Psoas muscle (tissue), 8 donors: ENCODE measurements around the gene ITPK1. TPM values are rescaled to one million over a fixed set of nuclear protein-coding genes. Genes with fewer than 3 reads are reported as not detected.
A peak's percentile ranks its signal among the peaks of the same experiment; 100 is the strongest.

Experiments used
- ATAC-seq, 4 donors: fragments of 200-7000 bp; cut with Tn5 transposase; one replicate each; pipeline ENCODE4 v1.9.1; 2020; ENCODE audit warnings: moderate library complexity in 3 of 4, mild to moderate bottlenecking in 2 of 4
- DNase-seq, 2 donors: peaks; one replicate each; pipeline ENCODE4 v3.0.0-alpha.2; 2020
- H3K27ac ChIP-seq: fragments of 200-600 bp; one replicate; pipeline ENCODE4 v1.8.0; 2022
- H3K27me3 ChIP-seq, 3 donors: fragments of 200-600 bp in 1 of 3; one replicate each; pipeline versions ENCODE4 v1.6.1 to v1.8.0; 2013 to 2022; ENCODE audit warnings: low read length in 2 of 3, mild to moderate bottlenecking in 2 of 3, moderate library complexity in 1 of 3; ENCODE audit not compliant: insufficient read depth in 3 of 3
- H3K36me3 ChIP-seq, 2 donors: fragments of 200-600 bp in 1 of 2; one replicate each; pipeline versions ENCODE4 v1.6.1 to v1.8.0; 2013 to 2022; ENCODE audit warnings: low read depth in 1 of 2, mild to moderate bottlenecking in 1 of 2, moderate library complexity in 1 of 2; ENCODE audit not compliant: insufficient read depth in 1 of 2
- H3K4me1 ChIP-seq: fragments of 200-600 bp; one replicate; pipeline ENCODE4 v1.8.0; 2022
- H3K4me3 ChIP-seq: fragments of 200-600 bp; one replicate; pipeline ENCODE4 v1.8.0; 2022; ENCODE audit warnings: mild to moderate bottlenecking
- H3K9me3 ChIP-seq: fragments of 200-600 bp; one replicate; pipeline ENCODE4 v1.8.0; 2022
- WGBS, 3 donors: extraction: QIAGEN DNeasy Blood & Tissue Kit; methylation state at CpG; one replicate each; pipeline versions ENCODE4 v1.1.6 to v1.1.7; 2013; 5-methylcytosine and 5-hydroxymethylcytosine counted together
- intact Hi-C, 2 donors: fragments of 100-400 bp; cut with DNase I; formaldehyde crosslinking; loops; one replicate each; pipeline versions ENCODE4 v1.11.0 to v1.14.2; 2022
- polyA plus RNA-seq, 3 donors: library from polyadenylated mRNA; stranded (reverse); fragments of 200-250 nt; gene quantifications; one replicate each; pipeline ENCODE4 v1.2.3, GENCODE V29; 2013
- total RNA-seq, 4 donors: library from RNA; stranded (reverse); fragmentation: NEBNext Ultra II Directional in 2 of 4; extraction: Animal tissue kit (Norgen Biotek cat#: 25700) in 2 of 4; gene quantifications; one replicate each; pipeline versions ENCODE4 v1.2.1 to v1.2.4, GENCODE V29; 2021 to 2023
- TF ChIP-seq, protein P1 (sequence below): fragments of 200-600 bp; IDR thresholded peaks from one replicate; pipeline ENCODE4 v1.8.0; 2022; ENCODE audit warnings: antibody characterized with exemption
- donor health status: healthy with polysubstance abuse.
- donor health status: DM: no; HTN: no; CAD: no; lungs with moderate emphysema.
- donor health status: Bipolar disorder and iron deficiency.
- donor health status: healthy.
- donor health status: DM: yes; HTN: yes; CAD: no.
- donor health status: DM: no; HTN: no; CAD: no.
- donor health status: DM: no; HTN: no; CAD: no.
- donor health status: DM: yes; HTN: yes; CAD: no.

The ITPK1 gene
- total and polyA plus RNA-seq, 7 donors: 30.0 to 61.1 (median 42.7) TPM

DNA sequence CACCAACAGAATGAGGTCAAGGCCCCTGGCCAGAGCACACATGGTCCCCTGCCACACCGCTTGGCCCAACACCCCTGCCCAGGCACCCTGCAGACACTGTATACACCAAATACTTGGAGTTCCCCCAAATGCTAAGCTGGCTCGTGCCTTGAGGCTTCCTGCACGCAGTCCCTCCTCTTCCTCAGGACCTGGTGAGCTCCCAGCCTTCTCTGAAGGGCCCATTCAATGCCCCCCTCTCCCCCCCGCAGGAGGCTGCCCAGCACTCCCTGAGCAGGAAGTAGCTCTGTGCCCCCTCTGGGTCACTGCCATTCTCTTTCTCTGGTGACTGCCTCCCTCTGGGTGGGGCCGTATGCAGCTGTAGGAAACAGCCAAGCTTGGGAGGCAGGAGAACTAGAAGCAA lies 75.3 kb downstream of the ITPK1 start:
- no peak overlapping the region for H3K27ac ChIP-seq
- H3K4me1 ChIP-seq: peaks cover 28% of the 10 kb centered on the region
- TF ChIP-seq, protein P1, sequence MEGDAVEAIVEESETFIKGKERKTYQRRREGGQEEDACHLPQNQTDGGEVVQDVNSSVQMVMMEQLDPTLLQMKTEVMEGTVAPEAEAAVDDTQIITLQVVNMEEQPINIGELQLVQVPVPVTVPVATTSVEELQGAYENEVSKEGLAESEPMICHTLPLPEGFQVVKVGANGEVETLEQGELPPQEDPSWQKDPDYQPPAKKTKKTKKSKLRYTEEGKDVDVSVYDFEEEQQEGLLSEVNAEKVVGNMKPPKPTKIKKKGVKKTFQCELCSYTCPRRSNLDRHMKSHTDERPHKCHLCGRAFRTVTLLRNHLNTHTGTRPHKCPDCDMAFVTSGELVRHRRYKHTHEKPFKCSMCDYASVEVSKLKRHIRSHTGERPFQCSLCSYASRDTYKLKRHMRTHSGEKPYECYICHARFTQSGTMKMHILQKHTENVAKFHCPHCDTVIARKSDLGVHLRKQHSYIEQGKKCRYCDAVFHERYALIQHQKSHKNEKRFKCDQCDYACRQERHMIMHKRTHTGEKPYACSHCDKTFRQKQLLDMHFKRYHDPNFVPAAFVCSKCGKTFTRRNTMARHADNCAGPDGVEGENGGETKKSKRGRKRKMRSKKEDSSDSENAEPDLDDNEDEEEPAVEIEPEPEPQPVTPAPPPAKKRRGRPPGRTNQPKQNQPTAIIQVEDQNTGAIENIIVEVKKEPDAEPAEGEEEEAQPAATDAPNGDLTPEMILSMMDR: no peak
- peak in 2 of 4 donors; percentile 62 to 71 for ATAC-seq
- H3K9me3 ChIP-seq: no peaks in the 10 kb centered on the region
- H3K36me3 ChIP-seq: no peaks in the 10 kb centered on the region
- intact Hi-C loops: no loop called here
- H3K27me3 ChIP-seq: no peaks in the 10 kb centered on the region
- no peak for DNase-seq
- H3K4me3 ChIP-seq: no peak overlapping the region
- WGBS, 3 donors: 16 to 65% (median 22%) methylated on average over 5 of the region's 5 CpGs

DNA sequence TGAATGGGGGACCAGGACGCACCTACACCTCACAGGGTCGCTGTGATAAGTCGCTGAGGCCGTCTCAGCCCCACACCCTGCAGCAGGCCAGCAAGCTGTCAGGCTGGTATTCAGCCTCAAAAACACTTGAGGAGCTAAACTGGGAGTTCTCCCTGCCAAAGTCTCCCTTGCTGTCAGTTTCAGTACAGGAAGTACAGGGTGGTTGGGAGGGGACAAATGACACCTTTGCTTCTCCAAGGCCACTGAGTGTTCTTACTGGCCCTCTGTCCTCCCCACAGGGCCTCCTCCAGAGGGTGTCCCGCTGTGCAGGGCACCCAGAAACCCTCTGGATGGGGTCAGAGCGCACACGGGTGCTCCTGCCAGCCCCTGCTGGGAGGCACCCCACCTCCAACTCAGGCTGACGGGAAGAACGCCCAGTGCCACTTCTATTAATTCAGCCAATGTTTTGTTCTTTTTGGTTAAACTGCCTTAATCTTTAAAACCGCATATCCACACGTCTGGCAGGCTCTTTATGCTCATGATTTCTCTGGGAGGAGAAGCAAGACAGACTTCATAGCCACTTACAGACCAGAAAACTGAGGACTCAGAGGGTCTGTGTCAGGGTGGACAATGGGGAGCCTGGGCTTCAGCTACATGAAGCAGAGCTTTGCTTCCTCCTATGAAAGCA lies 75.9 kb downstream of the ITPK1 start:
- ATAC-seq: peak in 2 of 4 donors; percentile 24 to 47
- TF ChIP-seq, protein P1: no peak
- Histone ChIP-seq H3K4me1 (peaks cover 22% of the 10 kb centered on the region), H3K27me3 (no peaks in the 10 kb centered on the region), H3K4me3 (no peak overlapping the region), H3K27ac (no peak overlapping the region), H3K9me3 (no peaks in the 10 kb centered on the region), H3K36me3 (no peaks in the 10 kb centered on the region)
- 66 to 92% (median 72%) methylated on average over 11 of the region's 11 CpGs for WGBS, 3 donors
- no peak for DNase-seq
- intact Hi-C loops: no loop called here

DNA sequence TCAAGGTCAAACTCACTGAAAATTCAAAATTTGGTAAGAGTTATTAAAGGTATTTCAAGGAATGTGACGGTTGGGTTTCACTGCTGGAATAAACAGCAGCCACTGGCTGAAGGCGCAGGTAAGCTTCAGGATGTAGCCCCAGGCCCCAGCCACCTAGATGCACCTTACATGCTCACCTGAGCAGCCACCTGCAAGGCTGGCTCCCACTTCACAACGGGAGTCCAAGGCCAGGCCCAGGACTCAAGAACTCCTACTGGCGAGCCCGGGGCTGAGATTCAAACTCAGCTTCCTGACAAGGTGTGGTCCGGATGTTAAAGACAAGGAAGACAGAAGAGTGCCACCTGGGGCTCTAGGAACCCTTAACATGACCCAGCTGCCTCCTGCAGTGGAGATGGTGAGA lies 78.4 kb downstream of the ITPK1 start:
- Histone ChIP-seq H3K4me1 (peaks cover 22% of the 10 kb centered on the region), H3K27me3 (no peaks in the 10 kb centered on the region), H3K9me3 (no peaks in the 10 kb centered on the region), H3K4me3 (no peak overlapping the region), H3K36me3 (no peaks in the 10 kb centered on the region), H3K27ac (no peak overlapping the region)
- intact Hi-C loops: no loop called here
- TF ChIP-seq, protein P1: no peak
- 77 to 92% (median 91%) methylated on average over 6 of the region's 6 CpGs for WGBS, 3 donors
- ATAC-seq: no peak
- DNase-seq: no peak

DNA sequence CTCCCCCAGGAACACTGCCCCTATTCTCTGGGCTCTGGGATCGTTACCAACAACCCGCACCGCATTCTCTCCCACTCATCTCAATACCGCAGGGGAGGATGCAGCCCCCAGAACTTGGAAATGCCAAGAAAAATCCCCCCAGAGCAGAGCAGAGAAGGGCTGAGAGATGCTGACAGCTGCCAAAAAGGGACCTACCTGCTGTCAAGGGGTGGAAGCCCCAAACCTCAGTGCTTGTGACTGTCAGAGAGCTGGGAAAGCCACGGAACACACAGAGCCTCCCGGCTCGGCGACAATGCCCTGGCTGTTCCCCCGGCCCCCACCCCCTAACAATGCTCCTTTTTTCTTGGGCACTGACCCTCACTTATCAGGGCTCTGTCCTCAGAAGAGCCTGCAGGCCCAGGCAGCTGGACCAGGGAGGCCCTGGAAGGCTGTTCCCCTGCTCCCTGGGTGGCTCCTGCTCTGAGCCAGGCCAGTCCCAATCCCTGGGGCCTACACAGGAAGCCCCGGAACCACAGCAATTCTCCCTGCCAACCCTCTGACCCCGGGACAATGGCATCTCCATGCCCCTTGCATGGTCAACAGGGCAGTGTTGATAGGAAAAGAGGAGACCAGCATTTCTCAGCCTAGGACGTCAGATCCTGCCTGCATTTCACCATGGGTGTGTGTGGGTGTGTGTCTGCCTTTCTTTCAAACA lies 78.9 kb downstream of the ITPK1 start:
- intact Hi-C loops: no loop called here
- H3K27ac ChIP-seq: no peak overlapping the region
- WGBS, 3 donors: 67 to 71% (median 68%) methylated on average over 12 of the region's 12 CpGs
- H3K9me3 ChIP-seq: no peaks in the 10 kb centered on the region
- DNase-seq: no peak
- no peak for ATAC-seq
- H3K27me3 ChIP-seq: no peaks in the 10 kb centered on the region
- TF ChIP-seq, protein P1: no peak
- no peaks in the 10 kb centered on the region for H3K36me3 ChIP-seq
- peaks cover 27% of the 10 kb centered on the region for H3K4me1 ChIP-seq
- no peak overlapping the region for H3K4me3 ChIP-seq
